ENCODE data around the gene STAMBP. TPM values are rescaled to one million over a fixed set of nuclear protein-coding genes. Genes with fewer than 3 reads are reported as not detected.
"Not testable (repeated sequence)": the region's sequence is repeated elsewhere in the genome, so short reads cannot be mapped to it uniquely, and the experiment has no call there.

STAMBP gene
- total RNA-seq, 1 donor from 2014 or later, result 35.4 TPM

DNA sequence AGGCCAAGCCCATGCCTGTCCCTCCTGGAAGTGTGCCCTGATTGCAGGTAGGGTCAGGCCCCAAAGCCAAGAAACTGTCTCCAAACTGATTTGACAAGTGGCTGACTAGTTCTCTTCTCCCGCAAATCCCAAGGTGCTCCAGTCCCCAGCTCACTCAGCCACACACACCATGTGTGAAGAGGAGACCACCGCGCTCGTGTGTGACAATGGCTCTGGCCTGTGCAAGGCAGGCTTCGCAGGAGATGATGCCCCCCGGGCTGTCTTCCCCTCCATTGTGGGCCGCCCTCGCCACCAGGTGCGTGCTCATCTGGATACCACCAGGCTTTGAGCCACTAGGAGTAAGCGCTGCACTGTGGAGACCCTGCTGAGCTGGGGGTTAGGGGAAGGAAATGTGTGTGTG, 72.4 kb downstream of the STAMBP start:
- H3K36me3 Mint-ChIP-seq (ENCODE audit: low read depth), result no peaks in the 10 kb centered on the region
- ChIA-PET POLR2A (no interaction called here), CTCF (no interaction called here)
- no peak overlapping the region for H3K4me3 Mint-ChIP-seq
- peaks cover 6% of the 10 kb centered on the region for H3K4me1 Mint-ChIP-seq
- H3K27ac Mint-ChIP-seq, result no peak overlapping the region
- no peaks in the 10 kb centered on the region for H3K9me3 Mint-ChIP-seq
- DNase-seq (no peak), ATAC-seq (ENCODE audit: low read depth) (no peak)
- TF ChIP-seq, protein P1, sequence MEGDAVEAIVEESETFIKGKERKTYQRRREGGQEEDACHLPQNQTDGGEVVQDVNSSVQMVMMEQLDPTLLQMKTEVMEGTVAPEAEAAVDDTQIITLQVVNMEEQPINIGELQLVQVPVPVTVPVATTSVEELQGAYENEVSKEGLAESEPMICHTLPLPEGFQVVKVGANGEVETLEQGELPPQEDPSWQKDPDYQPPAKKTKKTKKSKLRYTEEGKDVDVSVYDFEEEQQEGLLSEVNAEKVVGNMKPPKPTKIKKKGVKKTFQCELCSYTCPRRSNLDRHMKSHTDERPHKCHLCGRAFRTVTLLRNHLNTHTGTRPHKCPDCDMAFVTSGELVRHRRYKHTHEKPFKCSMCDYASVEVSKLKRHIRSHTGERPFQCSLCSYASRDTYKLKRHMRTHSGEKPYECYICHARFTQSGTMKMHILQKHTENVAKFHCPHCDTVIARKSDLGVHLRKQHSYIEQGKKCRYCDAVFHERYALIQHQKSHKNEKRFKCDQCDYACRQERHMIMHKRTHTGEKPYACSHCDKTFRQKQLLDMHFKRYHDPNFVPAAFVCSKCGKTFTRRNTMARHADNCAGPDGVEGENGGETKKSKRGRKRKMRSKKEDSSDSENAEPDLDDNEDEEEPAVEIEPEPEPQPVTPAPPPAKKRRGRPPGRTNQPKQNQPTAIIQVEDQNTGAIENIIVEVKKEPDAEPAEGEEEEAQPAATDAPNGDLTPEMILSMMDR (IDR thresholded peaks at IDR 0.05), result no peak
- intact Hi-C loops (cut with micrococcal nuclease), result no loop called here
- peaks cover 6% of the 10 kb centered on the region for H3K27me3 Mint-ChIP-seq

DNA sequence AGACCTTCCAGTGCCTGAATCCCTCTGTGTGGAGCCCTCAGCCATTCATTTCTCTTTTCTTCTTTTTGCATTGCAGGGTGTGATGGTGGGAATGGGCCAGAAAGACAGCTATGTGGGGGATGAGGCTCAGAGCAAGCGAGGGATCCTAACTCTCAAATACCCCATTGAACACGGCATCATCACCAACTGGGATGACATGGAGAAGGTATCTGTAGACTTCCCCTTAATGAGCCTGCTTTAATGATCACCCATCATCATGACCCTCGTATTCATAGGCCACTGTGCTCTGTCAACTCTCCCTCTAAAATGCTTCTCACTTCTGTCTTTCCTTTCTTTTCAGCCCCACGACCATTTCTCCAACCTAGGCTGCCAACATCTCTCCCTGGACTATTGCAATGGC, 73.5 kb downstream of the STAMBP start:
- TF ChIP-seq, protein P1 (IDR thresholded peaks at IDR 0.05), result no peak
- no peaks in the 10 kb centered on the region for H3K36me3 Mint-ChIP-seq (ENCODE audit: low read depth)
- H3K4me3 Mint-ChIP-seq, result no peak overlapping the region
- no peak for ATAC-seq (ENCODE audit: low read depth)
- no peaks in the 10 kb centered on the region for H3K9me3 Mint-ChIP-seq
- CTCF ChIA-PET, result no interaction called here
- intact Hi-C loops (cut with micrococcal nuclease), result no loop called here
- H3K4me1 Mint-ChIP-seq, result no peaks in the 10 kb centered on the region
- POLR2A ChIA-PET, result interaction anchor here (0.6 kb wide), 1 partner anchor 106 kb away, joined by 10 read pairs; no protein-coding TSS in a partner anchor
- H3K27ac Mint-ChIP-seq, result no peak overlapping the region
- peaks cover 6% of the 10 kb centered on the region for H3K27me3 Mint-ChIP-seq
- DNase-seq, result no peak

DNA sequence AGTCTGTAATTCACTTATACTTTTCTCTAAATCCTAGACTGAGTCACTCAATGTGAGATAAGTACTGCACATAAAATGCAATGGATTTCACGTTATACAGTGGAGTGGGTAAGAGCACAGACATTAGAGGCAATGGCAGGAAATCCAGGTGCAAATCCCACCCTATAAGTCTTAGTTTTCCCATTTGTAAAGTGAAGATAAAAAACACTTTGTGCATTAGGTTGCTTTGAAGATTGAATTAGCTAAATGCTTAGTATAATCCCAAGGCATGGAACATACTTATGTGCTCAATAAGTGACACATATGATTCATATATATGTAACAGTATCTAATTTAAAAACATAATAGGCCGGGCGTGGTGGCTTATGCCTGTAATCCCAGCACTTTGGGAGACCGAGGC, 74.6 kb downstream of the STAMBP start:
- H3K36me3 Mint-ChIP-seq (ENCODE audit: low read depth), result no peaks in the 10 kb centered on the region
- no peak for DNase-seq
- H3K27ac Mint-ChIP-seq, result no peak overlapping the region
- ChIA-PET CTCF (no interaction called here), POLR2A (no interaction called here)
- H3K4me1 Mint-ChIP-seq, result peaks cover 2% of the 10 kb centered on the region
- intact Hi-C loops (cut with micrococcal nuclease), result no loop called here
- ATAC-seq (ENCODE audit: low read depth), result no peak
- H3K9me3 Mint-ChIP-seq, result no peaks in the 10 kb centered on the region
- H3K4me3 Mint-ChIP-seq, result no peak overlapping the region
- TF ChIP-seq, protein P1 (IDR thresholded peaks at IDR 0.05), result no peak
- H3K27me3 Mint-ChIP-seq, result peaks cover 6% of the 10 kb centered on the region

DNA sequence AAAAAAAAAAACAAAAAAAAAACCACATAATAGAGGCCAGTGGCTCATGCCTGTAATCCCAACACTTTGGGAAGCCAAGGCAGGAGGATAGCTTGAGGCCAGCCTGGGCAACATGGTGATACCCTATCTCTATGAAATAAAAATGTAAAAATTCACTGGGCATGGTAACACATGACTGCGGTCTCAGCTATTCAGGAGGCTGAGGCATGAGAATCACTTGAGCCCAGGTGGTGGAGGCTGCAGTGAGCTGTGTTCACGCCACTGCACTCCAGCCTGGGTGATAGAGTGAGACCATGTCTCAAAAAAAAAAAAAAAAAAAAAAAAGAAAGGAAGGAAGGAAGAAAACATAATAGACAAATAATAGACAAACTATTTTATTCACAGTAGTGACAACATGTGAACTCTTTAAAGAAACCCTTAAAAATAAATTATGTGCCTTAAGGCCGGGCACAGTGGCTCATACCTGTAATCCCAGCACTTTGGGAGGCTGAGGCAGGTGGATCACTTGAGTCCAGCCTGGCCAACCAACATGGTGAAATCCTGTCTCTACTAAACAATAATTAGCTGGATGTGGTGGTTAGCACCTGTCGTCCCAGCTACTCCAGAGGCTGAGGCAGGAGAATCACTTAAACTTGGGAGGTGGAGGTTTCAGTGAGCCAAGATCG, 75.3 kb downstream of the STAMBP start:
- not testable (repeated sequence) for H3K9me3 Mint-ChIP-seq

DNA sequence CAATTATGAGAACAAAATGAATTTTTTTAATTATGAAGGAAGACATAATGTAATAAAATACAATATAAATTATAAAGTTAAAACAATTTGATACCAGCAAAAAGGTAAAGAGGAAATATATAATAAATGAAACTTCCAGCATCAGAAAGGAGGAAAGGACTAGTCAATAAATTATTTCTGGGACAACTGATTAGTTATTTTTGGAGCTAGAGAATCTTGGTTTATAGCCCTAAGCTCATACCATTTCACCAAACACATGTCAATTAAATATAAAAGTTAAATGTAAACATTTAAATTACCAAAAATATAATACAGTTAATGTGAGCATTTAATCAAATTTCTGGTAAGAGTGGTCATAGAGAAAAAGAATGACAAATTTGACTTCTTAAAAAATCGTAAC, 76.2 kb downstream of the STAMBP start:
- Mint-ChIP-seq H3K36me3 (ENCODE audit: low read depth) (no peaks in the 10 kb centered on the region), H3K4me1 (peaks cover 2% of the 10 kb centered on the region), H3K4me3 (no peak overlapping the region), H3K27ac (no peak overlapping the region), H3K27me3 (peaks cover 6% of the 10 kb centered on the region), H3K9me3 (no peaks in the 10 kb centered on the region)
- CTCF ChIA-PET, result no interaction called here
- intact Hi-C loops (cut with micrococcal nuclease), result loop anchor here (5.0 kb wide), 1 partner anchor 77 kb away; the partner anchor contains the start of gene TET3
- no peak for DNase-seq
- POLR2A ChIA-PET, result interaction anchor here (0.6 kb wide), 1 partner anchor 10 kb away, joined by 3 read pairs; no protein-coding TSS in a partner anchor
- TF ChIP-seq, protein P1 (IDR thresholded peaks at IDR 0.05), result no peak
- ATAC-seq (ENCODE audit: low read depth), result no peak

More for the DNA sequence above, 75.3 kb downstream of the STAMBP start:
- H3K36me3 Mint-ChIP-seq (ENCODE audit: low read depth); intact Hi-C loops (cut with micrococcal nuclease); POLR2A ChIA-PET; CTCF ChIA-PET; H3K4me3 Mint-ChIP-seq; H3K27ac Mint-ChIP-seq; H3K27me3 Mint-ChIP-seq; H3K4me1 Mint-ChIP-seq; ATAC-seq (ENCODE audit: low read depth); DNase-seq: not testable (repeated sequence)
